Fibroblast of lung (primary cell): Measurements from ENCODE around the gene RIT1. TPM values are rescaled to one million over a fixed set of nuclear protein-coding genes. Genes with fewer than 3 reads are reported as not detected.

Experiments used
- DNase-seq, 2 donors: peaks; one replicate each; pipeline versions ENCODE4 v3.0.0 to v3.0.0-alpha.2; 2010; ENCODE audit warnings: low read depth in 2 of 2
- H2AFZ ChIP-seq: 2 replicates; pipeline ENCODE4 v1.5.1; 2012; ENCODE audit warnings: low read length, control low read depth, inconsistent platforms
- H3K27ac ChIP-seq: 2 replicates; pipeline ENCODE4 v1.5.1; 2011; ENCODE audit warnings: low read length, control low read depth; ENCODE audit not compliant: insufficient read depth
- H3K27me3 ChIP-seq: 2 replicates; pipeline ENCODE4 v1.5.1; 2011; ENCODE audit warnings: mild to moderate bottlenecking, low read length; ENCODE audit not compliant: control insufficient read depth, insufficient read depth
- H3K36me3 ChIP-seq: 2 replicates; pipeline ENCODE4 v1.5.1; 2011; ENCODE audit warnings: low read length; ENCODE audit not compliant: control insufficient read depth, insufficient read depth
- H3K4me1 ChIP-seq: 2 replicates; pipeline ENCODE4 v1.5.1; 2011; ENCODE audit warnings: low read length; ENCODE audit not compliant: control insufficient read depth, insufficient read depth; ENCODE audit errors: extremely low read depth
- H3K4me2 ChIP-seq: 2 replicates; pipeline ENCODE4 v1.5.1; 2011; ENCODE audit warnings: low read length, control low read depth; ENCODE audit not compliant: insufficient read depth; ENCODE audit errors: extremely low read depth
- H3K4me3 ChIP-seq, 4 experiments: fragments of 200-600 bp in 1 of 4; sonication (generic) in 1 of 4; replicated peaks in 1 of 4; 2 replicates each; pipeline ENCODE4 v1.5.1; 2011 to 2016; ENCODE audit warnings: low read length in 4 of 4, low read depth in 3 of 4, mild to moderate bottlenecking in 3 of 4, control low read depth in 2 of 4, inconsistent platforms in 1 of 4, mixed read lengths in 1 of 4; ENCODE audit not compliant: insufficient read depth in 1 of 4; ENCODE audit errors: control extremely low read depth in 1 of 4
- H3K79me2 ChIP-seq: 2 replicates; pipeline ENCODE4 v1.5.1; 2012; ENCODE audit warnings: mild to moderate bottlenecking, low read length, inconsistent platforms; ENCODE audit not compliant: control insufficient read depth, insufficient read depth
- H3K9ac ChIP-seq: 2 replicates; pipeline ENCODE4 v1.5.1; 2011; ENCODE audit warnings: mild to moderate bottlenecking, low read length, control low read depth; ENCODE audit not compliant: insufficient read depth
- H3K9me3 ChIP-seq: 2 replicates; pipeline ENCODE4 v1.5.1; 2012; ENCODE audit warnings: low read depth, low read length; ENCODE audit not compliant: control insufficient read depth, insufficient read depth
- H4K20me1 ChIP-seq: 2 replicates; pipeline ENCODE4 v1.5.1; 2011; ENCODE audit warnings: low read length; ENCODE audit not compliant: control insufficient read depth, insufficient read depth; ENCODE audit errors: extremely low read depth
- CTCF ChIP-seq, 2 donors: IDR thresholded peaks in 1 of 2; conservative IDR thresholded peaks in 1 of 2; 1 replicate in 1 of 2; 2 replicates in 1 of 2; pipeline ENCODE4 v1.5.1; 2011 to 2012; ENCODE audit warnings: low read length in 2 of 2, control low read depth in 1 of 2, inconsistent platforms in 1 of 2, low read depth in 1 of 2, mild to moderate bottlenecking in 1 of 2
- EZH2 ChIP-seq: IDR thresholded peaks from 2 replicates; pipeline ENCODE4 v1.5.1; 2012; ENCODE audit warnings: low read length, control low read depth, mild to moderate bottlenecking; ENCODE audit errors: missing control alignments
- polyA plus RNA-seq, 2 donors: library from polyadenylated mRNA; depleted of rRNA in 1 of 2; stranded (reverse) in 1 of 2; unstranded in 1 of 2; fragments of >200 nt; gene quantifications; 2 replicates each; pipeline ENCODE4 v1.2.1, GENCODE V29; 2011 to 2012; ENCODE audit warnings: missing spikeins in 1 of 2
- total RNA-seq: library from RNA; depleted of rRNA; stranded (reverse); fragments of >200 nt; gene quantifications from 2 replicates; pipeline ENCODE4 v1.2.1, GENCODE V29; 2014

Gene RIT1
- total and polyA plus RNA-seq, 2 donors (not counting 1 experiment from before 2014, with no cell fraction given), result 33.4 to 56.8 TPM

- Histone ChIP-seq H3K36me3 (peaks cover 22% of the 10 kb centered on the region), H3K9me3 (no peaks in the 10 kb centered on the region), H3K27me3 (no peaks in the 10 kb centered on the region), H3K4me2 (no peak overlapping the region), H3K79me2 (no peaks in the 10 kb centered on the region), H2AFZ (no peak overlapping the region), H3K4me3 (no peak overlapping the region), H3K27ac (no peak overlapping the region), H3K4me1 (no peaks in the 10 kb centered on the region), H3K9ac (no peak overlapping the region), H4K20me1 (no peaks in the 10 kb centered on the region)
- TF ChIP-seq EZH2 (no peak), CTCF (conservative IDR thresholded peaks at IDR 0.05 in 1 of 2, IDR thresholded peaks at IDR 0.05 in 1 of 2; ENCODE audit: low read depth in 1 of 2, low read length in 2 of 2) (no peak)
- DNase-seq, result no peak
Observed at GRCh38 chr1:155946633-155947219, 35.6 kb upstream of the RIT1 start.

GRCh38 chr1:155944444-155944799 lies 33.3 kb upstream of the RIT1 start:
- H4K20me1 ChIP-seq, result no peaks in the 10 kb centered on the region
- H3K4me2 ChIP-seq, result no peak overlapping the region
- H3K4me3 ChIP-seq, result no peak overlapping the region
- H3K27ac ChIP-seq, result no peak overlapping the region
- H2AFZ ChIP-seq, result no peak overlapping the region
- H3K9ac ChIP-seq, result no peak overlapping the region
- peaks cover 5% of the 10 kb centered on the region for H3K36me3 ChIP-seq
- H3K79me2 ChIP-seq, result no peaks in the 10 kb centered on the region
- H3K4me1 ChIP-seq, result peaks cover 3% of the 10 kb centered on the region
- no peaks in the 10 kb centered on the region for H3K9me3 ChIP-seq
- no peaks in the 10 kb centered on the region for H3K27me3 ChIP-seq
- peak in 1 of 2 donors; percentile 37 for DNase-seq
- no peak for TF ChIP-seq EZH2
- no peak for TF ChIP-seq CTCF (conservative IDR thresholded peaks at IDR 0.05 in 1 of 2, IDR thresholded peaks at IDR 0.05 in 1 of 2; ENCODE audit: low read depth in 1 of 2, low read length in 2 of 2)

- Histone ChIP-seq H2AFZ (no peak overlapping the region), H3K4me3 (no peak overlapping the region), H3K4me1 (peaks cover 3% of the 10 kb centered on the region), H3K4me2 (no peak overlapping the region), H3K9me3 (no peaks in the 10 kb centered on the region), H4K20me1 (no peaks in the 10 kb centered on the region), H3K27ac (no peak overlapping the region), H3K9ac (no peak overlapping the region), H3K27me3 (no peaks in the 10 kb centered on the region), H3K79me2 (no peaks in the 10 kb centered on the region), H3K36me3 (peaks cover 5% of the 10 kb centered on the region)
- no peak for DNase-seq
- TF ChIP-seq EZH2 (no peak), CTCF (conservative IDR thresholded peaks at IDR 0.05 in 1 of 2, IDR thresholded peaks at IDR 0.05 in 1 of 2; ENCODE audit: low read depth in 1 of 2, low read length in 2 of 2) (no peak)
Observed at GRCh38 chr1:155942578-155943141, 31.5 kb upstream of the RIT1 start.
